ENCODE measurements around the gene ADM.

Gene ADM

GRCh38 chr11:10329935-10330334, 25.1 kb downstream of the ADM start:
- DNase-seq, result peak; percentile 96

- DNase-seq, result peak; percentile 42
Measured at GRCh38 chr11:10331548-10332289, 26.8 kb downstream of the ADM start.

- no peak for DNase-seq
Measured at GRCh38 chr11:10333490-10333889, 28.6 kb downstream of the ADM start.

GRCh38 chr11:10338287-10338686, 33.4 kb downstream of the ADM start:
- DNase-seq, result no peak

- peak; percentile 78 for DNase-seq
Measured at GRCh38 chr11:10348650-10349280, 43.9 kb downstream of the ADM start.

GRCh38 chr11:10349281-10349665, 44.4 kb downstream of the ADM start:
- DNase-seq, result no peak

- no peak for DNase-seq
Measured at GRCh38 chr11:10349806-10350205, 44.9 kb downstream of the ADM start.

GRCh38 chr11:10350334-10350733, 45.5 kb downstream of the ADM start:
- peak; percentile 93 for DNase-seq

GRCh38 chr11:10351435-10351764, 46.5 kb downstream of the ADM start:
- no peak for DNase-seq

GRCh38 chr11:10351765-10352641, 47.1 kb downstream of the ADM start:
- DNase-seq, result peak; percentile 84

GRCh38 chr11:10352921-10353550, 48.2 kb downstream of the ADM start:
- no peak for DNase-seq

GRCh38 chr11:10354389-10354788, 49.5 kb downstream of the ADM start:
- DNase-seq, result no peak

- DNase-seq, result peak; percentile 68
Measured at GRCh38 chr11:10355257-10355661, 50.4 kb downstream of the ADM start.

GRCh38 chr11:10356161-10356560, 51.3 kb downstream of the ADM start:
- DNase-seq, result no peak
